ENCODE measurements around the gene YARS1.

Gene YARS1

GRCh38 chr1:32769524-32770220 is 47.5 kb downstream of the YARS1 start:
- Histone ChIP-seq H3K9ac (ENCODE audit: low read length) (no peak overlapping the region), H3K4me3 (ENCODE audit: low read depth, low read length) (no peak overlapping the region), H3K27ac (ENCODE audit: low read depth, low read length) (no peak overlapping the region), H3K36me3 (ENCODE audit: control insufficient read depth, insufficient read depth, low read length) (peaks cover 62% of the 10 kb centered on the region), H3K9me3 (ENCODE audit: control insufficient read depth, insufficient read depth, low read depth, low read length) (no peaks in the 10 kb centered on the region), H3K27me3 (ENCODE audit: control insufficient read depth, insufficient read depth, low read length) (no peaks in the 10 kb centered on the region), H3K4me1 (ENCODE audit: control insufficient read depth, insufficient read depth, low read length) (peaks cover 69% of the 10 kb centered on the region)

GRCh38 chr1:32768110-32768850 is 48.9 kb downstream of the YARS1 start:
- Histone ChIP-seq H3K9ac (ENCODE audit: low read length) (no peak overlapping the region), H3K27ac (ENCODE audit: low read depth, low read length) (no peak overlapping the region), H3K36me3 (ENCODE audit: control insufficient read depth, insufficient read depth, low read length) (peaks cover 49% of the 10 kb centered on the region), H3K4me1 (ENCODE audit: control insufficient read depth, insufficient read depth, low read length) (peaks cover 66% of the 10 kb centered on the region), H3K9me3 (ENCODE audit: control insufficient read depth, insufficient read depth, low read depth, low read length) (no peaks in the 10 kb centered on the region), H3K4me3 (ENCODE audit: low read depth, low read length) (no peak overlapping the region), H3K27me3 (ENCODE audit: control insufficient read depth, insufficient read depth, low read length) (no peaks in the 10 kb centered on the region)

GRCh38 chr1:32767641-32768040 is 49.5 kb downstream of the YARS1 start:
- no peak overlapping the region for H3K9ac ChIP-seq (ENCODE audit: low read length)
- no peak overlapping the region for H3K4me3 ChIP-seq (ENCODE audit: low read depth, low read length)
- H3K4me1 ChIP-seq (ENCODE audit: control insufficient read depth, insufficient read depth, low read length): peaks cover 64% of the 10 kb centered on the region
- no peak overlapping the region for H3K27ac ChIP-seq (ENCODE audit: low read depth, low read length)
- H3K27me3 ChIP-seq (ENCODE audit: control insufficient read depth, insufficient read depth, low read length): no peaks in the 10 kb centered on the region
- peaks cover 43% of the 10 kb centered on the region for H3K36me3 ChIP-seq (ENCODE audit: control insufficient read depth, insufficient read depth, low read length)
- no peaks in the 10 kb centered on the region for H3K9me3 ChIP-seq (ENCODE audit: control insufficient read depth, insufficient read depth, low read depth, low read length)

- H3K4me3 ChIP-seq (ENCODE audit: low read depth, low read length): peak overlapping the region; percentile 55
- H3K4me1 ChIP-seq (ENCODE audit: control insufficient read depth, insufficient read depth, low read length): peaks cover 60% of the 10 kb centered on the region
- peak overlapping the region; percentile 2 for H3K9ac ChIP-seq (ENCODE audit: low read length)
- H3K27me3 ChIP-seq (ENCODE audit: control insufficient read depth, insufficient read depth, low read length): no peaks in the 10 kb centered on the region
- 0 out of 2 replicates have a peak overlapping the region, but pooled peaks have one; percentile 60 for H3K27ac ChIP-seq (ENCODE audit: low read depth, low read length)
- H3K36me3 ChIP-seq (ENCODE audit: control insufficient read depth, insufficient read depth, low read length): peaks cover 38% of the 10 kb centered on the region
- no peaks in the 10 kb centered on the region for H3K9me3 ChIP-seq (ENCODE audit: control insufficient read depth, insufficient read depth, low read depth, low read length)
Observed at GRCh38 chr1:32767156-32767555, 50.0 kb downstream of the YARS1 start.

- peaks cover 32% of the 10 kb centered on the region for H3K36me3 ChIP-seq (ENCODE audit: control insufficient read depth, insufficient read depth, low read length)
- H3K27ac ChIP-seq (ENCODE audit: low read depth, low read length): peak overlapping the region; percentile 60
- peak overlapping the region; percentile 58 for H3K9ac ChIP-seq (ENCODE audit: low read length)
- H3K27me3 ChIP-seq (ENCODE audit: control insufficient read depth, insufficient read depth, low read length): no peaks in the 10 kb centered on the region
- H3K9me3 ChIP-seq (ENCODE audit: control insufficient read depth, insufficient read depth, low read depth, low read length): no peaks in the 10 kb centered on the region
- peak overlapping the region; percentile 55 for H3K4me3 ChIP-seq (ENCODE audit: low read depth, low read length)
- peaks cover 59% of the 10 kb centered on the region for H3K4me1 ChIP-seq (ENCODE audit: control insufficient read depth, insufficient read depth, low read length)
Observed at GRCh38 chr1:32766328-32766972, 50.7 kb downstream of the YARS1 start.

- H3K27me3 ChIP-seq (ENCODE audit: control insufficient read depth, insufficient read depth, low read length): no peaks in the 10 kb centered on the region
- peak overlapping the region; percentile 55 for H3K4me3 ChIP-seq (ENCODE audit: low read depth, low read length)
- H3K36me3 ChIP-seq (ENCODE audit: control insufficient read depth, insufficient read depth, low read length): peaks cover 32% of the 10 kb centered on the region
- peak overlapping the region; percentile 58 for H3K9ac ChIP-seq (ENCODE audit: low read length)
- H3K4me1 ChIP-seq (ENCODE audit: control insufficient read depth, insufficient read depth, low read length): peaks cover 65% of the 10 kb centered on the region
- no peaks in the 10 kb centered on the region for H3K9me3 ChIP-seq (ENCODE audit: control insufficient read depth, insufficient read depth, low read depth, low read length)
- peak overlapping the region; percentile 67 for H3K27ac ChIP-seq (ENCODE audit: low read depth, low read length)
Observed at GRCh38 chr1:32765570-32766327, 51.4 kb downstream of the YARS1 start.

- no peaks in the 10 kb centered on the region for H3K27me3 ChIP-seq (ENCODE audit: control insufficient read depth, insufficient read depth, low read length)
- no peaks in the 10 kb centered on the region for H3K9me3 ChIP-seq (ENCODE audit: control insufficient read depth, insufficient read depth, low read depth, low read length)
- H3K4me1 ChIP-seq (ENCODE audit: control insufficient read depth, insufficient read depth, low read length): peaks cover 64% of the 10 kb centered on the region
- peak overlapping the region; percentile 58 for H3K9ac ChIP-seq (ENCODE audit: low read length)
- H3K27ac ChIP-seq (ENCODE audit: low read depth, low read length): peak overlapping the region; percentile 67; the same call in 1 of the 2 replicates
- peak overlapping the region; percentile 55 for H3K4me3 ChIP-seq (ENCODE audit: low read depth, low read length)
- H3K36me3 ChIP-seq (ENCODE audit: control insufficient read depth, insufficient read depth, low read length): peaks cover 25% of the 10 kb centered on the region
Observed at GRCh38 chr1:32764826-32765569, 52.2 kb downstream of the YARS1 start.

- Histone ChIP-seq H3K36me3 (ENCODE audit: control insufficient read depth, insufficient read depth, low read length) (peaks cover 11% of the 10 kb centered on the region), H3K4me1 (ENCODE audit: control insufficient read depth, insufficient read depth, low read length) (peaks cover 72% of the 10 kb centered on the region), H3K4me3 (ENCODE audit: low read depth, low read length) (no peak overlapping the region), H3K27ac (ENCODE audit: low read depth, low read length) (no peak overlapping the region), H3K9ac (ENCODE audit: low read length) (no peak overlapping the region), H3K9me3 (ENCODE audit: control insufficient read depth, insufficient read depth, low read depth, low read length) (no peaks in the 10 kb centered on the region), H3K27me3 (ENCODE audit: control insufficient read depth, insufficient read depth, low read length) (no peaks in the 10 kb centered on the region)
Observed at GRCh38 chr1:32763221-32763620, 53.9 kb downstream of the YARS1 start.

GRCh38 chr1:32761936-32762335 is 55.2 kb downstream of the YARS1 start:
- Histone ChIP-seq H3K27me3 (ENCODE audit: control insufficient read depth, insufficient read depth, low read length) (no peaks in the 10 kb centered on the region), H3K4me1 (ENCODE audit: control insufficient read depth, insufficient read depth, low read length) (peaks cover 72% of the 10 kb centered on the region), H3K27ac (ENCODE audit: low read depth, low read length) (0 out of 2 replicates have a peak overlapping the region, but pooled peaks have one; percentile 72), H3K9me3 (ENCODE audit: control insufficient read depth, insufficient read depth, low read depth, low read length) (no peaks in the 10 kb centered on the region), H3K36me3 (ENCODE audit: control insufficient read depth, insufficient read depth, low read length) (no peaks in the 10 kb centered on the region; the same call in 1 of the 2 replicates), H3K9ac (ENCODE audit: low read length) (peak overlapping the region; percentile 6), H3K4me3 (ENCODE audit: low read depth, low read length) (no peak overlapping the region)

GRCh38 chr1:32761253-32761877 is 55.8 kb downstream of the YARS1 start:
- no peaks in the 10 kb centered on the region for H3K36me3 ChIP-seq (ENCODE audit: control insufficient read depth, insufficient read depth, low read length)
- peak overlapping the region; percentile 72 for H3K27ac ChIP-seq (ENCODE audit: low read depth, low read length)
- H3K4me3 ChIP-seq (ENCODE audit: low read depth, low read length): peak overlapping the region; percentile 13
- peak overlapping the region; percentile 72 for H3K9ac ChIP-seq (ENCODE audit: low read length)
- H3K4me1 ChIP-seq (ENCODE audit: control insufficient read depth, insufficient read depth, low read length): peaks cover 69% of the 10 kb centered on the region
- H3K9me3 ChIP-seq (ENCODE audit: control insufficient read depth, insufficient read depth, low read depth, low read length): no peaks in the 10 kb centered on the region
- H3K27me3 ChIP-seq (ENCODE audit: control insufficient read depth, insufficient read depth, low read length): no peaks in the 10 kb centered on the region

All from HUES6 (cell line).